SJSA1 (cell line): ENCODE results near the gene TESK1. TPM values are rescaled to one million over a fixed set of nuclear protein-coding genes. Genes with fewer than 3 reads are reported as not detected.

Experiments used
- DNase-seq, 2 experiments: peaks; one replicate each; pipeline ENCODE4 v3.0.0-alpha.2; 2015 to 2020; ENCODE audit warnings: low spot score in 2 of 2, low read depth in 1 of 2
- H3K27ac ChIP-seq: fragments of 250-450 bp; sonication (Bioruptor Pico); 2 replicates; pipeline ENCODE4 v1.5.1; 2020; ENCODE audit warnings: mild to moderate bottlenecking, moderate library complexity
- H3K27me3 ChIP-seq: fragments of 250-450 bp; sonication (Bioruptor Pico); replicated peaks from 2 replicates; pipeline ENCODE4 v1.5.1; 2020; ENCODE audit warnings: mild to moderate bottlenecking, moderate library complexity
- H3K36me3 ChIP-seq: fragments of 250-450 bp; sonication (Bioruptor Pico); 2 replicates; pipeline ENCODE4 v1.5.1; 2020; ENCODE audit warnings: mild to moderate bottlenecking
- H3K4me1 ChIP-seq: fragments of 250-450 bp; sonication (Bioruptor Pico); replicated peaks from 2 replicates; pipeline ENCODE4 v1.6.1; 2021; ENCODE audit warnings: mild to moderate bottlenecking
- H3K4me3 ChIP-seq: fragments of 250-450 bp; sonication (Bioruptor Pico); 2 replicates; pipeline ENCODE4 v1.5.1; 2020; ENCODE audit warnings: mild to moderate bottlenecking
- H3K9me3 ChIP-seq: fragments of 250-450 bp; sonication (Bioruptor Pico); replicated peaks from 2 replicates; pipeline ENCODE4 v1.5.1; 2020; ENCODE audit warnings: mild to moderate bottlenecking
- total RNA-seq: library from RNA; depleted of rRNA; stranded (reverse); fragments of >200 nt; shearing (Covaris generic); gene quantifications from 2 replicates; pipeline ENCODE4 v1.2.3, GENCODE V29; 2014; rRNA removed

TESK1 gene, protein sequence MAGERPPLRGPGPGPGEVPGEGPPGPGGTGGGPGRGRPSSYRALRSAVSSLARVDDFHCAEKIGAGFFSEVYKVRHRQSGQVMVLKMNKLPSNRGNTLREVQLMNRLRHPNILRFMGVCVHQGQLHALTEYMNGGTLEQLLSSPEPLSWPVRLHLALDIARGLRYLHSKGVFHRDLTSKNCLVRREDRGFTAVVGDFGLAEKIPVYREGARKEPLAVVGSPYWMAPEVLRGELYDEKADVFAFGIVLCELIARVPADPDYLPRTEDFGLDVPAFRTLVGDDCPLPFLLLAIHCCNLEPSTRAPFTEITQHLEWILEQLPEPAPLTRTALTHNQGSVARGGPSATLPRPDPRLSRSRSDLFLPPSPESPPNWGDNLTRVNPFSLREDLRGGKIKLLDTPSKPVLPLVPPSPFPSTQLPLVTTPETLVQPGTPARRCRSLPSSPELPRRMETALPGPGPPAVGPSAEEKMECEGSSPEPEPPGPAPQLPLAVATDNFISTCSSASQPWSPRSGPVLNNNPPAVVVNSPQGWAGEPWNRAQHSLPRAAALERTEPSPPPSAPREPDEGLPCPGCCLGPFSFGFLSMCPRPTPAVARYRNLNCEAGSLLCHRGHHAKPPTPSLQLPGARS
- total RNA-seq = 1.2 and 5.2 TPM in 2 replicates

DNA sequence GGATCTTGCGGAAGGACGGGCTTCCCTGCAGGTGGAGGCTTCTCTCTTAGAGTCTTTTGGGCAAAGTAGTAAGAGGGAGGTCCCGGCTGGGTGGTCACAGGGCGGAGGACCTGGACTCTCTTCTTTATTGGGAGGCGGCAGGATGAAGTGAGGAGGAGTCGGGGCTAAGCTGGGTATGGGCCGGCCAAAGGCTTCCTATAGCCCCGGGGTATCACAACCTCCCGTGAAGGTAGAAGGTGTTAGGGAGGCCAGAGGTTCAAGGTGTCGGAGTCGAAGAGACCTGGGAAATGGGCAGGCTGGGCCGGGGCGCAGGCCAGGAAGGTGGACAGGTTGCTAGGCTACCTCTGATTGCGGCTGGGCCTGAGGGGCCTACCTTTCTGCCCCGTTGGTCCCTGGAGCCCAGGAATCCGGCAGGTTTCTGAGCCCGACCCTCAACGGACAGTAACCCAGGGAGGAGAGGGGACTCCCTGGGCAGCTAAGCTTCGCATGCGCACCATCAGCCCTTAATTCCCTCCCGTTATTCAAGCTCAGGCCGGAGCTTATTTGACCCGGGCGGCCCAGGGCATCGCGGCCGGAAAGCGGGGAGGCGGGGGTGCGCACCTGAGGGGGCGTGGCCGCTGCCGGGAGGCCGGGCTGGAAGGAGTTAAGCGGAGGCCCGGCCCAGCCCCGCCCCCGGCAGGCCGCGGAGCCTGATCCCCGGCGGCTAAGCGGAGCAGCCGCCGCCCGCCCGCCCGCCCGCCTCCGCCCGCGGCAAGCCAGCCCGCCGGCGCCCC is at the start of gene TESK1:
TESK1 (plus strand) TSS at position 685 of the 773 bp plus-strand sequence. CDS start 358 bp downstream, outside the sequence.
- DNase-seq = peak; percentile 38 to 53
- no peaks in the 10 kb centered on the region for H3K36me3 ChIP-seq
- no peaks in the 10 kb centered on the region for H3K27me3 ChIP-seq
- peaks cover 11% of the 10 kb centered on the region for H3K4me1 ChIP-seq
- peak within 1 kb of the TSS; percentile 22; the same call in 1 of the 2 replicates for H3K27ac ChIP-seq
- peak within 1 kb of the TSS; percentile 63 for H3K4me3 ChIP-seq
- H3K9me3 ChIP-seq = no peaks in the 10 kb centered on the region

DNA sequence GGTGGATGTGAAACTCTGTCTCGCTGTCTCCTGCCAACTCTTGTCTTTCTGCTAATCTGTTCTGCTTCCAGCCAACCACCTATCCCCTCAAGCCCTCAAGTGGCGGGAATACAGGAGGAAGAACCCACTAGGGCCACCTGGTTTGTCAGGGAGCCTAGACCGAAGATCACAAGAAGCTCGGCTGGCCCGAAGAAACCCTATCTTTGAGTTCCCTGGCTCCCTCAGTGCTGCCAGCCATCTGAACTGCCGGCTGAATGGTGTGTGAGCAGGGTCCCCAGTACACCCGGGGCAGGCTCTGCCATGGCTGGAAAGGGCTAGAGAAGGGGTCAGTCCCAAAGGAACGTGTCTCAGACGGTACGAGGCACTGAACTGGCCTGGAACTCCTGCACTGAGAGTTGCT is 49.2 kb upstream of the TESK1 start:
- Histone ChIP-seq H3K4me3 (no peak overlapping the region), H3K9me3 (no peaks in the 10 kb centered on the region)

DNA sequence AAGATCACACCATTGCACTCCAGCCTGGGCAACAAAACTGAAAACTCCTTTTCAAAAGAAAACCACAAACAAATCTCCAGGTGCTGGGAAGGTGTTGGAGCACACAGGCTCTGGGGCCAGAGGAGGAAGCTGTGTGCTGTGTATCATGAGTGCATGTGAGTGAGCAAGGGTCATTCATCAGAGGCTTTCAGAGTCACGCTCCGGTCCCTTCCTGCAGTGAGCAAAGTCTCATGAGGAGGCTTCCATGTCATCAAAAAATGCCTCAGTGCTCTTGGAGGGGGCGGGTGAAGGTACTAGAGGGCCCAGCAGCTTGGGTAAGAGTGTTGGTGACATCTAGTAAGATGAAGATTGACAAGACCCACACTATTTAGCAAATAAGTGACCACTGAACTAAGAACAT is 48.3 kb upstream of the TESK1 start:
- no peaks in the 10 kb centered on the region for H3K9me3 ChIP-seq
- no peak for DNase-seq
- peaks cover 46% of the 10 kb centered on the region for H3K36me3 ChIP-seq

More for the DNA sequence above, 49.2 kb upstream of the TESK1 start:
- Histone ChIP-seq H3K27ac (no peak overlapping the region), H3K36me3 (peaks cover 46% of the 10 kb centered on the region), H3K4me1 (peaks cover 10% of the 10 kb centered on the region), H3K27me3 (no peaks in the 10 kb centered on the region)
- DNase-seq = no peak

DNA sequence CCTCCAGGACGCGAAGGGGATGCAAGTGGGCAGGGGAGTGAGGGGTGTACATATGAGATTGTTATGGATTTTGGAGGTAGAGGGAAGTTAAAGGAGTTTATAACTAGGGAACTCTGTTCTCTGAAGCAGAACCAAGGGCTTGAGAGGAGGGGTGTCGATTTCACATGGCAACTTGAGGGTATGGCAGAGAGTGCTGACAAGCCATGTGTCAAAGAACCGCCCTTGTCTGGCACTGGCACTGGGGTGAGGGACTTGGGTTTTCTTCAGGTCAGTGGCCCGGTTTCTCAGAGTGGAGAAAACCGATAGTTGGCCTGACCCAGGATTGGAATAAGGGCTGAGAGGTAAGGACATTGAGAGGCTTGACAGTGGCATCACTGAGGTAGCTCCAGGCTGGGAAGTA is 47.7 kb upstream of the TESK1 start:
- DNase-seq = no peak

More for the DNA sequence above, 48.3 kb upstream of the TESK1 start:
- H3K4me1 ChIP-seq = peaks cover 10% of the 10 kb centered on the region
- H3K27ac ChIP-seq = no peak overlapping the region
- no peaks in the 10 kb centered on the region for H3K27me3 ChIP-seq
- H3K4me3 ChIP-seq = no peak overlapping the region

DNA sequence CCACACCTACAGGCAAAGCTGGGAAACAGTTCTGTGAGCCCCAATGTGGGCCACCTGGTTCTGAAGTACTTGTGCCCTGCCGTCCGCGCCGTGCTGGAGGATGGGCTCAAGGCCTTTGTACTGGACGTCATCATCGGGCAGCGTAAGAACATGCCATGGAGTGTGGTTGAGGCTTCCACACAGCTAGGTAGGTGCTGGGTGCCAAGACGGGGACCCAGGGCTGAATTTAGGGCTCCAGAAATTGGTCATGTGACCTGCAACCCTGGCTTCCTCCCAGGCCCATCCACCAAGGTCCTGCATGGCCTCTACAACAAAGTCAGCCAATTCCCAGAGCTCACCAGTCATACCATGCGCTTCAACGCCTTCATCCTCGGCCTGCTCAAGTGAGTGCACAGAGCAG is 46.9 kb upstream of the TESK1 start:
- no peak for DNase-seq
- Histone ChIP-seq H3K9me3 (no peaks in the 10 kb centered on the region), H3K27ac (no peak overlapping the region), H3K4me3 (no peak overlapping the region), H3K27me3 (no peaks in the 10 kb centered on the region), H3K4me1 (peaks cover 6% of the 10 kb centered on the region), H3K36me3 (peaks cover 46% of the 10 kb centered on the region)

More for the DNA sequence above, 47.7 kb upstream of the TESK1 start:
- Histone ChIP-seq H3K27me3 (no peaks in the 10 kb centered on the region), H3K36me3 (peaks cover 46% of the 10 kb centered on the region), H3K4me1 (peaks cover 10% of the 10 kb centered on the region), H3K27ac (no peak overlapping the region), H3K9me3 (no peaks in the 10 kb centered on the region), H3K4me3 (no peak overlapping the region)

DNA sequence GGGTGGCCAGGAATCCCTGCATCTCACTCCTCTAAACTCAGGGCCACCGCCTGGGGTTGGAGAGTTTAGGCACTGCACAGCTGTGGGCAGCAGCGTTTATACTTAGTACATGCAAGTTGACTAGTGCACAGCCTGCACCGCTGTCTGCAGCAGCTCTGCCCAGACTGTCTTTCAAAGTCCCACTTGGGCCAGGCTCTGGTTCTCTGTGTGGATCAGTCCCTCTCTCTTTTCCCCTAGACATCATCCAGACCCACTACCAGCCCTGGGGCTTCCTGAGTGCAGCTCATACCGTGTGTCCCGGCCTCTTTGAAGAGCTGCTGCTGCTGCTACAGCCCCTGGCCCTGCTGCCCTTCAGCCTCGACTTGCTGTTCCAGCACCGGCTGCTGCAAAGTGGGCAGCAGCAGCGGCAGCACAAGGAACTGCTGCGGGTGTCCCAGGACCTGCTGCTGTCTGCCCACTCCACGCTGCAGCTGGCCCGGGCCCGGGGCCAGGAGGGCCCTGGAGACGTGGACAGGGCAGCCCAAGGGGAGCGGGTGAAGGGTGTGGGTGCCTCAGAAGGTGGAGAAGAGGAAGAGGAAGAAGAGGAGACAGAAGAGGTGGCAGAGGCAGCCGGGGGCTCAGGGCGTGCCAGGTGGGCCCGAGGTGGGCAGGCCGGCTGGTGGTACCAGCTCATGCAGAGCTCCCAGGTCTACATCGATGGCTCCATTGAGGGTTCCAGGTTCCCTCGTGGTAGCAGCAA is 45.1 kb upstream of the TESK1 start:
- H3K4me3 ChIP-seq = no peak overlapping the region
- DNase-seq = no peak
- H3K4me1 ChIP-seq = no peaks in the 10 kb centered on the region
- H3K27me3 ChIP-seq = no peaks in the 10 kb centered on the region
- H3K27ac ChIP-seq = no peak overlapping the region
- no peaks in the 10 kb centered on the region for H3K9me3 ChIP-seq
- peaks cover 34% of the 10 kb centered on the region for H3K36me3 ChIP-seq

DNA sequence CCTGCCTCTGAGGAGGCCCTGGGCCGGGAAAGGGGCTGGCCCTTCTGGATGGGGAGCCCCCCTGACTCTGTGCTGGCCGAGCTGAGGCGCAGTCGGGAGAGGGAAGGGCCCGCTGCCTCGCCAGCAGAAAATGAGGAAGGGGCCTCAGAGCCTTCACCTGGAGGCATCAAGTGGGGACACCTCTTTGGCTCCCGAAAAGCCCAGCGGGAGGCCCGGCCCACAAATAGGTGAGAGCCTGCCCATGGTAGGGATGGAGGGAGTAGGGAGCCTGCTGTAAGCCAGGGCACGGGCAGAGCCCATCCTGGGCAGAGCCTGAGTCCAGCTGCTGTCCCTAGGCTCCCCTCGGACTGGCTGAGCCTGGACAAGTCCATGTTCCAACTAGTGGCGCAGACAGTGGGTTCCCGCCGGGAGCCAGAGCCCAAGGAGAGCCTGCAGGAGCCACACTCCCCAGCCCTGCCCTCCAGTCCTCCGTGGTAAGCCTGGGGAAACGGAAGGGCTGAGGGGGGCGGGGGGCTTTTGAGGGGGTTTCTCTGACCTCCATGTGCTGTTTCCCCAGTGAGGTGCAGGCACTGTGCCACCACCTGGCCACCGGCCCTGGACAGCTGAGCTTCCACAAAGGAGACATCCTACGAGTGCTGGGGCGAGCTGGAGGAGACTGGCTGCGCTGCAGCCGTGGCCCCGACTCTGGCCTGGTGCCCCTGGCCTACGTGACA is 44.3 kb upstream of the TESK1 start:
- DNase-seq = no peak
- Histone ChIP-seq H3K27ac (no peak overlapping the region), H3K9me3 (no peaks in the 10 kb centered on the region), H3K36me3 (peaks cover 26% of the 10 kb centered on the region), H3K27me3 (no peaks in the 10 kb centered on the region), H3K4me3 (no peak overlapping the region), H3K4me1 (no peaks in the 10 kb centered on the region)

DNA sequence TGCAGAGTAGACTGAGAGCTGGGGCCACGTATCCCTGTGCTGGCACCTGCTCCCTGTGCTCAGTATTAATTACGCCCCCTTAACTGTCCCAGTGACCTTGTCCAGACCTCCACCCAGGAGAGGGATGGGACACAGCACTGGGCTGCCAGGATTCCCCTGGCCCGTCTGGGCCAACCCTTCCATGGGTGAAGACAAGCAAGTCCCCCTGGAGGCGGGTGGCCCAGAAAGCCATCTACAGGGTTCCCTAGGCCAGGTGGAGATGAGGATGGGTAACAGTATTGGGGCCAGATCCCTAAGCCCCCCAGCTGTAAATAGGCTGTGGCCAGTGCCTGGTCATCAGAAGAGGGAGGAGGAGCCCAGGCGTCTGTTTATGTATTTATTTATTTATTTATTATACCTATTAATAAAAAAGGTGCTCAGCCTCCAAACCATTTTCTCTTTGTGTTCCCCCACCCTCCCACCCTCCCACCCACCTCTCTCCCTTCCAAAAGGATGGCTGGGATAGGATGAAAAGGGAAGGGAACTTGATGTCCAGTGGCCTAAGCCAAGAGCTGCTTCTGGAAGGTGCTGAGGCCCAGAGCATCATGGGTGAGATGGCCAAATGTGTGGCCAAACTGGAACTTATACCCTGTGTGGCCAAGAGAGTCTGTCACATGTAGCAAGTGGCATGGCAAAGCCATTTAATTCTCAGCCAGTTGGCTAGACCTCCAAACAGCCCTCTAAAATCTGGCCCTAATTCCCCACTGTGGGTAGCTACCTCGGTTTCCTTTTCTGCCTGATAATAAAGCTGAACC is 43.4 kb upstream of the TESK1 start:
- H3K27me3 ChIP-seq = no peaks in the 10 kb centered on the region
- H3K27ac ChIP-seq = no peak overlapping the region
- H3K9me3 ChIP-seq = no peaks in the 10 kb centered on the region
- DNase-seq = no peak
- H3K4me3 ChIP-seq = no peak overlapping the region
- H3K36me3 ChIP-seq = peaks cover 17% of the 10 kb centered on the region
- no peaks in the 10 kb centered on the region for H3K4me1 ChIP-seq

DNA sequence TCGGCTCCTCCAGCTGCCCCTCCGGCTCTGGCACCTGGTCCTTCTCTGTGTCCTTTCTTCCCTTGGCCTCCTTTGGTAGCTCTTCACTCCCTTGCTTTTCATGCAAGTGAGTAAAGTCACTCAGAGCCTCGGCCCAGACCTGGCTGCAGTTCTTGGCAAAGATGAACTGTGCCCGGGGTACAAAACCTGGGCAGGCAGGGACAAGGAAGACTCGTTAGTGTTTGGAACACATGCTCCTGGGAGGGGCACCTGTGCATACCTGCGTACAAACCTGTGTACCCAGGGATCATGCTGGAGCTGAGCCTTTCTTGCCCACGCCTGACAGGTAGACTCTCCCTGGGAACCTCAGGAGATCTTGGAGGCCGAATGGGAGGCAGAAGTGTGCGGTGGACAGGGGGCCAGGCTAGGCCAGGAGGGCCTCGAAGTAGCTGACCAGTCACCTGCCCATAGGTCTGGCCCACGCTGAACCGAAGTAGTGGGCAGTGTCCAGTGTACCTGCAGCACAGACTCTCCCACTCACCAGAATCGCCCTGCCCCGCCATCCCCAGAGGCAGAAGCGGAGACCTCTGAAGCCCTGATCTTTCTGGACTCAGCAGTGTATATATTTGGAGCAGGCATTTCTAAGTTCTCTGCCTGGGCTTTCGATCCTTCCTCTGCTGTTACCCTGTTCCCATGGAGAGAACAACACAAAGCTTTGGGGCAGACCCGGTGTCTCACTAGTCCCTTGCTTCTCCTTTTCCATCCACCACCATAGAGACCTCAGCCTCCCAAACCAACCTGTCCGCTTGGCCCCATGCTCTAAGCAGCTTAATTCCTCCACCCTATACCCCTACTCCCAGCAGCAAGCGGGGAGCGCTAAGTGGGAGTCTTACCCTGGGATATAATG is 41.9 kb upstream of the TESK1 start:
- no peaks in the 10 kb centered on the region for H3K4me1 ChIP-seq
- peaks cover 2% of the 10 kb centered on the region for H3K36me3 ChIP-seq
- no peak for DNase-seq
- H3K4me3 ChIP-seq = no peak overlapping the region
- no peak overlapping the region for H3K27ac ChIP-seq
- H3K27me3 ChIP-seq = no peaks in the 10 kb centered on the region
- H3K9me3 ChIP-seq = no peaks in the 10 kb centered on the region

DNA sequence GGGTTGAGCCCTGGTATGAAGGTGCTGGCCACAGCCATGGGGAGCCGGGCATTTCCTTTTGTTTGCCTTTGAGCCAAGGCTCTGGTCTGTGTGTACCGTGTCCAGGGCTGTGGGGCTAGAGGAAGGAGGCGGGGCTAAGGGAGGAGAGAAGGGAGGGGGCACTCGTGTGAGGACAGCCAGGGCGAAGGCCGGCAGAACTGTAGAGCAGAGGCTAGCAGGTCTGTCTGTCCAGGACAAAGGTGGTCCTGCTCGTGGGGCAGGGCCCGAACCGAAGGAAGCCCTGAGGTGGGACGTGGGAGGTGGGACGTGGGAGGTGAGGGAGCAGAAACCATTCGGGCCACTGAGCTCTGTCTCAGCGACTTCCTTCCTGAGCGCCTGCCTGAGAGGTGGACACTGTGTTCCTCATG is 41.3 kb upstream of the TESK1 start:
- H3K27me3 ChIP-seq = no peaks in the 10 kb centered on the region
- no peak overlapping the region for H3K4me3 ChIP-seq
- H3K9me3 ChIP-seq = no peaks in the 10 kb centered on the region
- H3K4me1 ChIP-seq = no peaks in the 10 kb centered on the region
- no peak overlapping the region for H3K27ac ChIP-seq
- no peaks in the 10 kb centered on the region for H3K36me3 ChIP-seq
- DNase-seq = no peak

DNA sequence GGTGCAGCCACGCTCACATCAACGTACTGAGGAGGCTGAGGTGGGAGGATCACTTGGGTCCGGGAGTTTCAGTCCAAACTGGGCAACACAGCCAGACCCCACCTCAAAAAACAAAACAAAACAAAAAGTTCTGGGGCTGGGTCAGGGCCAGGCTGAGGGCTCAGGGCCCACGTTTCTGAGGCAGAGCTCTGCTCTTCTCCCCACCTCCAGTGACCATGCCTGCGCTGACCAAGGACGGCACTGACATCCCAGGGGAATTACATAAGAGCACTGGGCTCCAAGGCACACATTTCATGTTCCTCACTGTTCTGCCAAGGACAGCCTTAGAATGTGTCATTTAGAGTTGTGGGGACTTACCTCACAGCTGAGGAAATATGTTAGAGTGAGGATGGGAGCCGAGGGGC is 40.4 kb upstream of the TESK1 start:
- no peaks in the 10 kb centered on the region for H3K27me3 ChIP-seq
- no peaks in the 10 kb centered on the region for H3K4me1 ChIP-seq
- H3K27ac ChIP-seq = no peak overlapping the region
- DNase-seq = no peak
- H3K36me3 ChIP-seq = no peaks in the 10 kb centered on the region
- H3K9me3 ChIP-seq = no peaks in the 10 kb centered on the region
- no peak overlapping the region for H3K4me3 ChIP-seq
